Stimulated activated CD4-positive, alpha-beta T cell treated with anti-CD3 and anti-CD28 coated beads, Interleukin-15, amount 100 ng/mL, for 24 hours (primary cell): Measurements from ENCODE around the gene NAA11.

Experiments used
- DNase-seq: peaks from one replicate; pipeline ENCODE4 v3.0.0-alpha.2; 2020

Gene NAA11

DNA sequence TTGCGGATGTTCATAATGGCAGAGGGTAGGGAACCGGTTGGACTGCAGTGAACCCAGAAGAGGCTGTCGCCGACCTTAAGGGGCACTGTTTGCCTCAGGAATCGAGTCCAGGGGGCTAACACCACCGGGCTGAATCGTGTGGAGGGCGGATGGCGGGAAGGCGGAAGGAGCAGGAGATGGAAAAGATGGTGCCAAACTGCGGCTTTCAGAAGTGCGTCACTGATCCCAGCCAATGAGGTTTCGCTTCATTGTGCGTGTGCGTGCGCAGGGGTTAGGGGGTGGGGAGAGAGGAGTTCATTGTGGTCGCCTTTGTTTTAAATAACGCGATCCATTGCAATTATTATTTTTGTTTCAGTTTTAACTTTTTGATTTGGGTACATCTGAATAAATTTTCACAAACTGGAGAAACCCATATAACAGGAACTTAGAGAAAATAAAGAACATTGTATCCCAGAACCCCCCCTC is at the start of gene NAA11:
TSS of gene NAA11 (minus strand) at position 198 of the 465 bp plus-strand sequence. CDS start at position 14, 184 bp downstream.
- no peak for DNase-seq

- no peak for DNase-seq
Measured at GRCh38 chr4:79370026-79370425, 44.2 kb upstream of the NAA11 start.

DNA sequence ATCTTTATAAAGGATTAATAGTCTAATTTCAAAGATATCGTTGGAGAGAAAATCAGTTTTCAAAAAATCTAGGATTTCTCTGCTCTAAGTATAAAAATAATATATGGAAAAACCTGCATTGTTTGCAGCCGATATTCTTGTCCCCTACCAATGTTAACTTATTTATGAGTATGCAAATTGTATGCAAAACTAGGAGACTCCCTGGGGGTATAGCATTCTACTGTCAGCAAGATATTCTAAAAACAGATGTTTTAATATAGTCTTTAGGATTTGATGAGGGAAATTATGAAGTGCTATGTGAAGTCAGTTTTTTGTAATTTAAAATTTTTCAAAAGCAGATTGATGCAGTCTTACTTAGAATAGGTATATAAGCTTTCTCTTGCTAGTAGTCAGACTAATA is 41.2 kb upstream of the NAA11 start:
- DNase-seq, result no peak

- DNase-seq, result no peak
Measured at GRCh38 chr4:79366422-79366821, 40.6 kb upstream of the NAA11 start.

DNA sequence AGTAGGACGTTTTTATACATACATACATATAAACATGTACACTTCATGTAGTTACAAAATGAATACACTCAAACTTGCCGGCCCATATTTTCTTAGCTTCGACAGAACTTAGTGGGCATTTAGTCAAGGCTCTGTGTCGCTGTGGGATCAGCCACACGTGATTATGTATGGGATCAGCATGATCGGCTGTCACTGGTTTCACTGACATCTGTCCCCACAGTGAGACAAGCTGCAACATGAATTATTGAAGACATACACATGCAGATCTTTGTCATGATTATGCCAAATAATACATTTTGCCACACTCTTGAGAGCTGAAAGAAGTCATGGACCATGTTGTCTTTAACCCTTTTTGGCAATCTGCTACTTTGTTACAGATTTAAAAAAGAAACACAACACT is 38.2 kb upstream of the NAA11 start:
- DNase-seq, result no peak

- DNase-seq, result no peak
Measured at GRCh38 chr4:79362626-79363025, 36.8 kb upstream of the NAA11 start.

DNA sequence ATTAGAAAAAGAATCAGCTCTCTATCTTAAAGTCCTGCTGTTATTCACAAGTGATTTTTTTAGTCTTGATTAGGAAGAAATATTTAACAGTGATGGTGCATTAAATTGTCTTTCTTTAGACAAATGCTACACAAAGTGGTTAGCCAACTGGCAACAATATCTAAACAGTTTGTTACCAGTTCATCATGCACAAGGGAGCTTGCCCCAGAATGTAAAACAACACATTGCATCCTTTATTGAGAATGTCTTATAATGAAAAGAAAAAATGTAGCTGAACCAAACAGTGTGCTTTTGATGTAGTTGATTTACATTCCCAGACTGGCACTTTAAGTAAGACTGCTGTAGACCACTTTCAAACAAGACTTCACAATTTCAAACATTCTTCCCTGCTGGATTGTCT is 34.1 kb upstream of the NAA11 start:
- DNase-seq, result no peak

DNA sequence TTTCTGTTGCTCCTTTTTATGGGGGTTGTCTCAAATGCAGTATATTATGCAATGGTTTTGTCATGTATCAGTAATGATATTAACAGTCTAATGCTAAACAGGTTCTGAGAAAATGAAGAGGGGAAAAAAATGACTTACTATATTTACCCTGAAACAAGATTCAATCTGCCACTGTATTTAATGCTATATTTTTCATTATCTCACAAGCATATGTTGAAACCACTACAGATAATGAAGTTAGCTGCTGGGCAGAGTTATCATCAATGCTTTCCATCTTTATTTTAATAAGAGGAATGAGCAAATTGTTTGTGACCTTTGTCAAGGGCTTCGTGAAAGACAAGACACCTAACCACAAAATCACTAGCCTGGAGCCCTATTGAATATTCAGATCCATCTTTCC is 32.6 kb upstream of the NAA11 start:
- no peak for DNase-seq

GRCh38 chr4:79357365-79357764 is 31.5 kb upstream of the NAA11 start:
- DNase-seq, result no peak

DNA sequence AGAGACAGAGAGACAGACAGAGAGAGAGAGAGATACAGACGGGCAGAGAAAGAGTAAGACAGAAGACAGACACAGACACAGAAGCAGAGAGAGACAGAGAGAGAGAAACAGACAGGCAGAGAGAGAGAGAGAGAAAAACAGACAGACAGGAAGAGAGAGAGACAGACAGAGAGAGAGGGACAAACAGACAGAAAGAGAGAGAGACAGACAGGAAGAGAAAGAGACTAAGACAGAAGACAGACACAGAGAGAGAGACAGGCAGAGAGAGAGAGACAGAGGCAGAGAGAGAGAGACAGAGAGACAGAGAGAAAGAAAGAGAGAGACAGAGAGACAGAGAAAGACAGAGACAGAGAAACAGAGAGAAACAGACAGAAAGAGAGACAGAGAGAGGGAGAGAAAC is 27.2 kb upstream of the NAA11 start:
- no peak for DNase-seq

- DNase-seq, result no peak
Measured at GRCh38 chr4:79348405-79348804, 22.5 kb upstream of the NAA11 start.

GRCh38 chr4:79341893-79342653 is 16.2 kb upstream of the NAA11 start:
- no peak for DNase-seq

- DNase-seq, result no peak
Measured at GRCh38 chr4:79340568-79340967, 14.7 kb upstream of the NAA11 start.

DNA sequence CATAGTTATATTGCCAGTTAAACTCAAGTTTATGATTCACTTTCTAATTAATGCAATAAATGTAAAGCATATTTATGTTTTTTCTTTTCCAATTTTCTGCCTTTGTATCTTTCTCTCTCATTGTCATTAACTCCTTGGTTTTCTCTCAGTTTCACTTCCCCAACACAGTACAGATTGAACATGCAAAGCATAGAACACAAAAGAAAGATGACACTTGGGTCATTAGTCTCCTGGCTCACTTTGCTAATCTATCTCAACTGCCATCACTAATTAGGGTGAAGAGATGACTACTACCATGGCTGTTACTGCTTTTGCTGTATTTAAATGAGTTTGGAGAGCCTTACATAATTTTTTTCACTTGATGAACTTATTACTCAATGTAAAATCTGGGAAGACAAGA is 12.3 kb upstream of the NAA11 start:
- no peak for DNase-seq

DNA sequence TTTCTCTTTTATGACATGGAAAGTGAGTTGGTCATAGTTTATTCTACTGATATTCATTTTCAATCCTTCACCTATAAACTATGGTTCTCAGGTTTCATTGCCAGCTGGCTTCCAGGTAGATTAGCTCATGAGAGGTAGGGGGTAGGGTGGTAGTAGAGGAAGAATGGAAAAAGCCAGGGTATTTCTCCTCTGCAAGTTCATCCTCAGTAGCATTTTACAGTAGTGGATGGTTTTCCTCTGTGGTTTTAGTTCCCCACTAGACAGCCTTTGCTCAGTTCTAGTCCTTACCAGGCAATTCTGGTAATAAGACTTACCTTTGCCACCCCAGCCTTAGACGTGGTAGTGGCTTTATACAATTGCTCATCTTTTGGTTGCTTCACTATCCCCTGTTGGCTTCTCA is 8.9 kb upstream of the NAA11 start:
- no peak for DNase-seq

GRCh38 chr4:79334341-79334740 is 8.5 kb upstream of the NAA11 start:
- no peak for DNase-seq

- DNase-seq, result no peak
Measured at GRCh38 chr4:79331126-79331876, 5.4 kb upstream of the NAA11 start.

DNA sequence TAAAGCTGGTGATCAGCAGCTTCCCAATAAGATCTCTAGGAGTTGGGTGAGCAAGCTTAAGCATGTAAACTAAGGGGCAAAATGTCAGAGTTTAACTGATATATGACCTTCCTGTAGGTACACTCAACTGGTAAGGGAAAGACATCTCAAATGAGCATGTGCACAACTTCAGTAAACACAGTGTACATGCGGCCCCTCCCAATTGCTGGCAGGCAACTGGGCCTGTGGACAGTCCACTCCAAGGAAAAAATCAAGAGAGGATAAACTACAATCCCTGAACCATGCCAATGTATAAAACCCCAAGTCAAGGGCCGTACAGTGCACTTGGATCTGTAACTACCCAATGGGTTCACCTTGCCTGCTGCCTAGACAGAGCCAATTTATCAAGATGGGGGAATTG is 4.9 kb upstream of the NAA11 start:
- DNase-seq, result no peak

GRCh38 chr4:79325436-79325835 is 425 bp downstream of the NAA11 start:
- DNase-seq, result no peak

DNA sequence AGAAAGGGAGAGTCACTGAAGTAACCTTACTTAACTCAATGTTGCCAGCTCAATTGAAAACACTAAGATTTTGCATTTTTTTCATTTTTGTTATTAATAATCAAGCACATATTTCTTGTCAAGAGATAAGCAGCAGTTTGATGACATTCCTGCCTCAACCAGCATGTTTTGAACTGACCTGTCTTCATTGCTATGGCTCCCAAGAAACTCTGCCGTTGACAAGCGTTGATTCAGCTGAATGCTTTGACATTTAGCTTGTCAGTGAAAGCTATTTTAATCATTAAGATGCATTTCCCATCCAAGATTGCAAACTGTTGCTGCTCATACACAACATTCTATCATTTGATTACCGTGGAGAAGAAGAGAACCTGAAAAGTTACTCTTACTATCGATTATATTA is 5.9 kb downstream of the NAA11 start:
- DNase-seq, result no peak

DNA sequence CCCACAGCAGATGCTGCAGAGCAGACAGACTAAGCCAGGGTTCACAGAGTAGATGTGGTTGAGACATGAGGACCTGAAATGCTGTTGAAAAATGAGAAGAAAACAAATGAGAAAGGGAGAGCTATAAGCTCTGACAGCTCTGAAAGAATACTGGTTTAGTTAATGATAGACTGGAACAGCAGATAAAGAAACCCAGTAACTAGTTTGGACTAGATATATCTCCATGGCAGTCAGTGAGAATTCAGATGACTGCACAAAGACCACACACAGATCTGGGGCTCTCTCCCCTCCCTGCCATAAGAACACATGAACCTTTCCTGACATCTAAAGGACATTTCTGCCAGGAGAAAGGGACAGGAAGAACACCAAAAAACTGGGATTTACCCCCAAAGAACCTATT is 8.2 kb downstream of the NAA11 start:
- DNase-seq, result no peak

- no peak for DNase-seq
Measured at GRCh38 chr4:79315891-79316290, 10.0 kb downstream of the NAA11 start.

- DNase-seq, result no peak
Measured at GRCh38 chr4:79311279-79311678, 14.6 kb downstream of the NAA11 start.

- no peak for DNase-seq
Measured at GRCh38 chr4:79308971-79309370, 16.9 kb downstream of the NAA11 start.

DNA sequence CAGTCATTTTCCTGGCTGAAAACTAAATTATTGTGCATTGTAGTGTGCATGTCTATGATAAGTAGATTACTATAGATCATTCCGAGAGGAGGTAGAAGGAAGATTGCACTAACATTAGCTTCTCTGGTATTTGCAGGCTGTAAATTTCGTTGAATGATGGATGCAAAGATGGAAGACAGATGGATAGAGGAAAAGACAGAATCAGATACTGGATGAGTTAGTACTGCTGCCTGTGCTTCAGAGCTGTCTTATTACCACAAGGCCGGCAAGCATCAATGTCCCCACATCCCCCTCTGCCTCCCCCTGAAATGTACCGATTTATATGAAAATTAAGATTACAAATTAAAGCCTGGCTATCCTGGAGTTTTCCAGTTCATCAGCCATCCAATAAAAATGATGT is 17.7 kb downstream of the NAA11 start:
- no peak for DNase-seq
